ENCODE data around the gene AFF3.
"Not testable (repeated sequence)": the region's sequence is repeated elsewhere in the genome, so short reads cannot be mapped to it uniquely, and the experiment has no call there.

AFF3 gene

GRCh38 chr2:99776906-99777646 lies 365.3 kb downstream of the AFF3 start:
- ATAC-seq (ENCODE audit: low read depth) (no peak), DNase-seq (ENCODE audit: low spot score) (no peak)
- no peak overlapping the region for H3K27ac ChIP-seq (ENCODE audit: poor library complexity, severe bottlenecking)
- H3K36me3 ChIP-seq (ENCODE audit: low read depth), result no peaks in the 10 kb centered on the region
- no peaks in the 10 kb centered on the region for H3K9me3 ChIP-seq (ENCODE audit: severe bottlenecking)
- TF ChIP-seq, protein P1, sequence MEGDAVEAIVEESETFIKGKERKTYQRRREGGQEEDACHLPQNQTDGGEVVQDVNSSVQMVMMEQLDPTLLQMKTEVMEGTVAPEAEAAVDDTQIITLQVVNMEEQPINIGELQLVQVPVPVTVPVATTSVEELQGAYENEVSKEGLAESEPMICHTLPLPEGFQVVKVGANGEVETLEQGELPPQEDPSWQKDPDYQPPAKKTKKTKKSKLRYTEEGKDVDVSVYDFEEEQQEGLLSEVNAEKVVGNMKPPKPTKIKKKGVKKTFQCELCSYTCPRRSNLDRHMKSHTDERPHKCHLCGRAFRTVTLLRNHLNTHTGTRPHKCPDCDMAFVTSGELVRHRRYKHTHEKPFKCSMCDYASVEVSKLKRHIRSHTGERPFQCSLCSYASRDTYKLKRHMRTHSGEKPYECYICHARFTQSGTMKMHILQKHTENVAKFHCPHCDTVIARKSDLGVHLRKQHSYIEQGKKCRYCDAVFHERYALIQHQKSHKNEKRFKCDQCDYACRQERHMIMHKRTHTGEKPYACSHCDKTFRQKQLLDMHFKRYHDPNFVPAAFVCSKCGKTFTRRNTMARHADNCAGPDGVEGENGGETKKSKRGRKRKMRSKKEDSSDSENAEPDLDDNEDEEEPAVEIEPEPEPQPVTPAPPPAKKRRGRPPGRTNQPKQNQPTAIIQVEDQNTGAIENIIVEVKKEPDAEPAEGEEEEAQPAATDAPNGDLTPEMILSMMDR (IDR thresholded peaks at IDR 0.05; ENCODE audit: poor library complexity, severe bottlenecking), result no peak
- H3K4me3 ChIP-seq (ENCODE audit: severe bottlenecking), result no peak overlapping the region
- H3K27me3 ChIP-seq (ENCODE audit: insufficient read depth, poor library complexity, severe bottlenecking), result no peaks in the 10 kb centered on the region
- no peaks in the 10 kb centered on the region for H3K4me1 ChIP-seq (ENCODE audit: insufficient read depth, poor library complexity, severe bottlenecking)

GRCh38 chr2:99776206-99776905 lies 366.0 kb downstream of the AFF3 start:
- no peak for ATAC-seq (ENCODE audit: low read depth)
- H3K4me1 ChIP-seq (ENCODE audit: insufficient read depth, poor library complexity, severe bottlenecking), result no peaks in the 10 kb centered on the region
- TF ChIP-seq, protein P1 (IDR thresholded peaks at IDR 0.05; ENCODE audit: poor library complexity, severe bottlenecking), result no peak
- H3K27ac ChIP-seq (ENCODE audit: poor library complexity, severe bottlenecking), result no peak overlapping the region
- no peak overlapping the region for H3K4me3 ChIP-seq (ENCODE audit: severe bottlenecking)
- no peaks in the 10 kb centered on the region for H3K27me3 ChIP-seq (ENCODE audit: insufficient read depth, poor library complexity, severe bottlenecking)
- DNase-seq (ENCODE audit: low spot score), result no peak
- H3K9me3 ChIP-seq (ENCODE audit: severe bottlenecking), result no peaks in the 10 kb centered on the region
- no peaks in the 10 kb centered on the region for H3K36me3 ChIP-seq (ENCODE audit: low read depth)

DNA sequence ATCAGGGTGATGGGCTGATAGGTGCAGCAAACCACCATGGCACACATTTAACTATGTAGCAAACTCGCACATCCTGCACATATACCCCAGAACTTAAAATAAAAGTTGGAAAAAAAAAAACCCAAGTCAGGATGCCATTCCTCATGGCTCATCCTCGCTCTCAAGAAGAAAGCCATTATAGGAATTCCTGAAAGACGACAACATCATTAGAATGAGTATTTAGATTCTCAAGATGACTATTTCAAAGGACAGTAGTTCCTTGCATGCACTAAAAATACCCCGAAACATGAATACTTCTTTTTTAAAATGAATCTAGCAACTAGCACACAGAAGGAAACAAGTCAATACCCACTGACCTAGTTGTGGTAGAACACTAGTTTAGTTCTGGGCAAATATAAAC lies 366.8 kb downstream of the AFF3 start:
- no peaks in the 10 kb centered on the region for H3K9me3 ChIP-seq (ENCODE audit: severe bottlenecking)
- ATAC-seq (ENCODE audit: low read depth) (no peak), DNase-seq (ENCODE audit: low spot score) (no peak)
- no peaks in the 10 kb centered on the region for H3K4me1 ChIP-seq (ENCODE audit: insufficient read depth, poor library complexity, severe bottlenecking)
- no peaks in the 10 kb centered on the region for H3K36me3 ChIP-seq (ENCODE audit: low read depth)
- TF ChIP-seq, protein P1 (IDR thresholded peaks at IDR 0.05; ENCODE audit: poor library complexity, severe bottlenecking), result no peak
- H3K4me3 ChIP-seq (ENCODE audit: severe bottlenecking), result no peak overlapping the region
- H3K27me3 ChIP-seq (ENCODE audit: insufficient read depth, poor library complexity, severe bottlenecking), result no peaks in the 10 kb centered on the region
- no peak overlapping the region for H3K27ac ChIP-seq (ENCODE audit: poor library complexity, severe bottlenecking)

- not testable (repeated sequence) for H3K9me3 ChIP-seq (ENCODE audit: severe bottlenecking); H3K36me3 ChIP-seq (ENCODE audit: low read depth); H3K27me3 ChIP-seq (ENCODE audit: insufficient read depth, poor library complexity, severe bottlenecking); DNase-seq (ENCODE audit: low spot score); H3K4me3 ChIP-seq (ENCODE audit: severe bottlenecking); H3K4me1 ChIP-seq (ENCODE audit: insufficient read depth, poor library complexity, severe bottlenecking); H3K27ac ChIP-seq (ENCODE audit: poor library complexity, severe bottlenecking); ATAC-seq (ENCODE audit: low read depth)
Observed at GRCh38 chr2:99773642-99774041, 368.7 kb downstream of the AFF3 start.

GRCh38 chr2:99772591-99773331 lies 369.6 kb downstream of the AFF3 start:
- Histone ChIP-seq H3K27me3 (ENCODE audit: insufficient read depth, poor library complexity, severe bottlenecking) (no peaks in the 10 kb centered on the region), H3K9me3 (ENCODE audit: severe bottlenecking) (no peaks in the 10 kb centered on the region), H3K27ac (ENCODE audit: poor library complexity, severe bottlenecking) (no peak overlapping the region), H3K4me3 (ENCODE audit: severe bottlenecking) (no peak overlapping the region), H3K4me1 (ENCODE audit: insufficient read depth, poor library complexity, severe bottlenecking) (no peaks in the 10 kb centered on the region), H3K36me3 (ENCODE audit: low read depth) (no peaks in the 10 kb centered on the region)
- DNase-seq (ENCODE audit: low spot score), result no peak
- ATAC-seq (ENCODE audit: low read depth), result no peak
- TF ChIP-seq, protein P1 (IDR thresholded peaks at IDR 0.05; ENCODE audit: poor library complexity, severe bottlenecking), result no peak

All from RWPE2 (cell line).